Stimulated activated memory B cell treated with anti-CD40 and anti-IgM and Interleukin-4, amounts not matched to agents 10 μg/mL and 1 μg/mL and 100 μg/mL, for 72 hours (primary cell): ENCODE measurements around the gene KRT83.
"Not testable (repeated sequence)": the region's sequence is repeated elsewhere in the genome, so short reads cannot be mapped to it uniquely, and the experiment has no call there.

Experiments used
- ATAC-seq: fragments of 150-1000 bp; cut with Tn5 transposase; 2 replicates; pipeline ENCODE4 v1.10.0; 2021
- H3K27ac Mint-ChIP-seq: one replicate; pipeline ENCODE4 v1.8.0; 2022; ENCODE audit warnings: mild to moderate bottlenecking, mixed read lengths
- H3K27me3 Mint-ChIP-seq: one replicate; pipeline ENCODE4 v1.8.0; 2022; ENCODE audit warnings: mixed read lengths
- H3K36me3 Mint-ChIP-seq: one replicate; pipeline ENCODE4 v1.8.0; 2022; ENCODE audit warnings: mixed read lengths
- H3K4me1 Mint-ChIP-seq: one replicate; pipeline ENCODE4 v1.8.0; 2022; ENCODE audit warnings: mixed read lengths
- H3K4me3 Mint-ChIP-seq: one replicate; pipeline ENCODE4 v1.8.0; 2022; ENCODE audit warnings: mild to moderate bottlenecking, moderate library complexity, mixed read lengths
- H3K9me3 Mint-ChIP-seq: one replicate; pipeline ENCODE4 v1.8.0; 2022; ENCODE audit warnings: mixed read lengths

Gene KRT83

GRCh38 chr12:52346593-52346992 lies 25.4 kb upstream of the KRT83 start:
- no peak overlapping the region for H3K4me3 Mint-ChIP-seq
- H3K27ac Mint-ChIP-seq: no peak overlapping the region
- H3K27me3 Mint-ChIP-seq: peaks cover 34% of the 10 kb centered on the region
- peaks cover 2% of the 10 kb centered on the region for H3K4me1 Mint-ChIP-seq
- no peak for ATAC-seq
- H3K9me3 Mint-ChIP-seq: no peaks in the 10 kb centered on the region
- H3K36me3 Mint-ChIP-seq: no peaks in the 10 kb centered on the region

DNA sequence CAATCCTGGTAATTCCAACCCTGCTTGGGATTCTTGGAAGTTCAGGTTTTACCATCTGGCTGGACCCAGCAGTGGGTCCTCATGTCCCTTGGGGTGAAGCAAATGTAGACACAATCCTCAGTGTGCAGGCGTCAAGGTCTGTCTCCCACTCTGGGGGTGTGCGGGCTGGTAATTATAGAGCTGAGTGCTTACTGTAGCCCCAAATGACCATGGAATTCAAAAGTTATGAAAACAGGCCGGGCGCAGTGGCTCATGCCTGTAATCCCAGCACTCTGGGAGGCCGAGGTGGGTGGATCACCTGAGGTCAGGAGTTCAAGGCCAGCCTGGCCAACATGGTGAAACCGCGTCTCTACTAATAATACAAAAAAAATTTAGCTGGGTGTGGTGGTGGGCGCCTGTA lies 23.8 kb upstream of the KRT83 start:
- not testable (repeated sequence) for H3K36me3 Mint-ChIP-seq

DNA sequence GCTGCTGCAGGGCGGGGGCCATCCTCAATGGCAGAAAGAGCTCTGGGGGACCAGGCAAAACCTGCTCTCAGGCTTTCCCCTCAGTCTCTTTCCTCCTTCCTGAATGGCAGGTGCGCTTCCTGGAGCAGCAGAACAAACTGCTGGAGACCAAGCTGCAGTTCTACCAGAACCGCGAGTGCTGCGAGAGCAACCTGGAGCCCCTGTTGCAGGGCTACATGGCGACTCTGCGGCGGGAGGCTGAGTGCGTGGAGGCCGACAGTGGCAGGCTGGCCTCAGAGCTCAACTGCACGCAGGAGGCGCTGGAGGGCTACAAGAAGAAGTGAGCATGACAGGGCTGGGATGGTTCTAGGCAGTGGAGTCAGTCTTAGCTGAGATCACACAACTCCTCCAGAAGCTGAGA lies 22.9 kb upstream of the KRT83 start:
- H3K9me3 Mint-ChIP-seq: no peaks in the 10 kb centered on the region

More for the DNA sequence above, 23.8 kb upstream of the KRT83 start:
- not testable (repeated sequence) for H3K9me3 Mint-ChIP-seq, H3K27ac Mint-ChIP-seq, H3K4me1 Mint-ChIP-seq, ATAC-seq, H3K4me3 Mint-ChIP-seq
- peaks cover 37% of the 10 kb centered on the region for H3K27me3 Mint-ChIP-seq

DNA sequence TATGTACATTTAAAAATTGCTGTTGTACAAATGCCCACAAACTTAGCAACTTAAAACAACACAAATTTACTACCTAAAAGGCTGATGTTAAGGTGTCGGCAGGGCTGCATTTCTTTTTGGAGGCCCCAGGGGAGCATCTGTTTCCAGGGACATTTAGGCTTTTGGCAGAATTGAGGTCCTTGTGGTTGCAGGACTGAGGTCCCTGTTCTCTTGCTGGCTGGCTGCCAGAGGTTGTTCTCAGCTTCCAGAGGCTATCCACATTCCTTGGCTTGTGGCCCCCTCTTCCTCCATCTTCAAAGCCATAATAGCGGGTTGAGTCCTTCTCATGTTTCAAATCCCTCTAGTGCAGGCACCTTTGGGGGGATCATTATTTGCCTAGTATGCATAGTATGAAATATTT lies 22.4 kb upstream of the KRT83 start:
- ATAC-seq: no peak
- peaks cover 50% of the 10 kb centered on the region for H3K27me3 Mint-ChIP-seq
- H3K4me1 Mint-ChIP-seq: no peaks in the 10 kb centered on the region
- no peak overlapping the region for H3K27ac Mint-ChIP-seq
- H3K4me3 Mint-ChIP-seq: no peak overlapping the region
- no peaks in the 10 kb centered on the region for H3K9me3 Mint-ChIP-seq
- no peaks in the 10 kb centered on the region for H3K36me3 Mint-ChIP-seq

More for the DNA sequence above, 22.9 kb upstream of the KRT83 start:
- Mint-ChIP-seq H3K36me3 (no peaks in the 10 kb centered on the region), H3K27me3 (peaks cover 45% of the 10 kb centered on the region), H3K4me1 (no peaks in the 10 kb centered on the region), H3K27ac (no peak overlapping the region), H3K4me3 (no peak overlapping the region)
- ATAC-seq: no peak

- peaks cover 52% of the 10 kb centered on the region for H3K27me3 Mint-ChIP-seq
Observed at GRCh38 chr12:52342781-52343490, 21.7 kb upstream of the KRT83 start.

DNA sequence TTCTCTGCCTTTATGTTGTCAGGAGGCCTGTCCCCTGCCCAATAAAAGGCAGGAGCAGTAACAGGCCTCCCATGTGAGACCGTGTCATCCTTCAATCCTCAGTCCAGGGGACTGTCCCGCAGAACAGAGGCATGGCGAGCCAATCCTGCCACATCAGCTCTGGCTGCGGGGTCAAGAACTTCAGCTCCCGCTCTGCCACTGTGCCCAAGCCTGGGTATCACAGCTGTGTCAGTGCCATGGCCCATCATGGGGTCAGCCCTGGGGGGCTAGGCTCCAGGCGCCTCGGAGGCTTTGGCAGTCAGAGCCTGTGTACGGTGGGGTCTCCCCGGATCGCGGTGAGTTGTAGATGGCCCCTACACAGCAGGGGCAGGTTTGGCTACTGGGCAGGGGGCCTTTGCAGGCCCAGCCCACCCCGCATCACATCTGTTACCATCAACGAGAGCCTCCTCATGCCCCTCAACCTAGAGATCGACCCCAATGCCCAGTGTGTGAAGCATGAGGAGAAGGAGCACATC lies 19.9 kb upstream of the KRT83 start:
- H3K4me1 Mint-ChIP-seq: no peaks in the 10 kb centered on the region
- peaks cover 5% of the 10 kb centered on the region for H3K9me3 Mint-ChIP-seq
- ATAC-seq: peak; percentile 9
- no peaks in the 10 kb centered on the region for H3K36me3 Mint-ChIP-seq
- peaks cover 52% of the 10 kb centered on the region for H3K27me3 Mint-ChIP-seq
- no peak overlapping the region for H3K27ac Mint-ChIP-seq
- H3K4me3 Mint-ChIP-seq: no peak overlapping the region

More at GRCh38 chr12:52342781-52343490, 21.7 kb upstream of the KRT83 start:
- H3K4me1 Mint-ChIP-seq: no peaks in the 10 kb centered on the region
- H3K27ac Mint-ChIP-seq: no peak overlapping the region
- no peaks in the 10 kb centered on the region for H3K9me3 Mint-ChIP-seq
- H3K4me3 Mint-ChIP-seq: no peak overlapping the region
- no peak for ATAC-seq
- H3K36me3 Mint-ChIP-seq: no peaks in the 10 kb centered on the region

- H3K27ac Mint-ChIP-seq: no peak overlapping the region
- H3K4me3 Mint-ChIP-seq: no peak overlapping the region
- H3K36me3 Mint-ChIP-seq: no peaks in the 10 kb centered on the region
- peaks cover 47% of the 10 kb centered on the region for H3K27me3 Mint-ChIP-seq
- H3K4me1 Mint-ChIP-seq: no peaks in the 10 kb centered on the region
- H3K9me3 Mint-ChIP-seq: peaks cover 5% of the 10 kb centered on the region
- no peak for ATAC-seq
Observed at GRCh38 chr12:52338241-52338960, 17.2 kb upstream of the KRT83 start.

DNA sequence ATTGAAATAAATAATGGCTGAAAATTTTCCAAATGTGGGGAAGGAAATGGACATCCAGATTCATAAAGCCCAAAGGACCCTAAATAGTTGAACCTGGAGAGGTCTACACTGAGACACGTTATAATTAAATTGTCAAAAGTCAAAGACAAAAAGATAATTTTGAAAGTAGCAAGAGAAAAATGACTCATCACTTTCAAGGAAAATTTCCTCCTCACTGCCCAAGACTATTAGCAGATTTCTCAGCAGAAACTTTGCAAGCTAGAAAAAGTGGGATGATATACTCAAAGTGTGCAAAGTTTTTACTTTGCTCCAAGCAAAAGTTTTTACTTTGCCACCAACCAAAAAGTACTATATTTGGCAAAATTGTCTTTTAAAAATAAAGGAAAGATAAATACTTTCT lies 15.9 kb upstream of the KRT83 start:
- Mint-ChIP-seq H3K4me3 (no peak overlapping the region), H3K9me3 (peaks cover 5% of the 10 kb centered on the region), H3K4me1 (no peaks in the 10 kb centered on the region), H3K27me3 (peaks cover 41% of the 10 kb centered on the region), H3K27ac (no peak overlapping the region), H3K36me3 (no peaks in the 10 kb centered on the region)
- no peak for ATAC-seq

- Mint-ChIP-seq H3K9me3 (peaks cover 5% of the 10 kb centered on the region), H3K4me1 (no peaks in the 10 kb centered on the region), H3K4me3 (no peak overlapping the region), H3K27ac (no peak overlapping the region), H3K27me3 (peaks cover 37% of the 10 kb centered on the region), H3K36me3 (no peaks in the 10 kb centered on the region)
- no peak for ATAC-seq
Observed at GRCh38 chr12:52336641-52337040, 15.4 kb upstream of the KRT83 start.

GRCh38 chr12:52335598-52336262 lies 14.5 kb upstream of the KRT83 start:
- Mint-ChIP-seq H3K27ac (no peak overlapping the region), H3K4me3 (no peak overlapping the region), H3K9me3 (peaks cover 5% of the 10 kb centered on the region), H3K27me3 (peaks cover 34% of the 10 kb centered on the region), H3K36me3 (no peaks in the 10 kb centered on the region), H3K4me1 (no peaks in the 10 kb centered on the region)
- ATAC-seq: no peak

DNA sequence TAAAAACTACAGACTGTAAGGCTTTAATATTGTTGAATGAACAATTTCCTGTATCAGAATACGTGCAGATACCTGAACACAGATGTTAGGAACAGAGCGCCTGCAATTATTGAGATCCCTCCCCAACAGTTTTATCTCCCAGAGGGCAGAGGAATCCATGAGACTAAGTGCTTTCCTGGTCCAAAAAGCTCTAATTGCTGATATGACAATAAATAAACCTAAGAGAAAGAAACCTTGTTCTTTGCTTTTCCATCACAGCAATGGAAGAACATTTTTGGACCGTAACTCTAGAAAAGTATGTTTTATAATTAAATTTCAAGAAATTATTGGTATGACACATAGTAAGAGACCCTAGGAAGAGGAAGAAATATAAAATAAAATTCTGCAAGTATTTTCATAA lies 13.0 kb upstream of the KRT83 start:
- ATAC-seq: no peak
- Mint-ChIP-seq H3K4me3 (no peak overlapping the region), H3K4me1 (no peaks in the 10 kb centered on the region), H3K36me3 (no peaks in the 10 kb centered on the region), H3K27ac (no peak overlapping the region), H3K27me3 (peaks cover 32% of the 10 kb centered on the region), H3K9me3 (peaks cover 5% of the 10 kb centered on the region)

GRCh38 chr12:52333321-52333720 lies 12.1 kb upstream of the KRT83 start:
- Mint-ChIP-seq H3K27ac (no peak overlapping the region), H3K4me3 (no peak overlapping the region), H3K9me3 (peaks cover 5% of the 10 kb centered on the region), H3K36me3 (no peaks in the 10 kb centered on the region), H3K27me3 (peaks cover 28% of the 10 kb centered on the region), H3K4me1 (no peaks in the 10 kb centered on the region)
- no peak for ATAC-seq

DNA sequence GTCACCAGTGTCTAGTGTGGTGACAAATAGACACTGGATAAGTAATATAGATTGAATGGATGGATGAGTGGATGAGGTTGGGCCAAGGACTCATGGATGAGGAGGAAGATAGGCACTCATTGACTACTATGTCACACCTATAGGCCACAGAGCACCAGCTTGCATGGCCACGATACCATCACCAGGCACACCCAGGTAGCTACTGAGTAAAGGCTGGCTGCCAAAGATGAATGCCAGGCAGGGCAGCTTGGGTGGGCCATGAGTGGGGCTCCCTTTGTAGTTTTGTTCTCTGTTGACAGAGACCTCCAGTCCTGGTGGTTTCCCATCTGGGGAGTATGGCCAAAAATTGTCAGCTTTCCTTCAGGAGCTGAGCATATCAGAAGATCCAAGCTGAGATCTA lies 11.2 kb upstream of the KRT83 start:
- Mint-ChIP-seq H3K9me3 (peaks cover 5% of the 10 kb centered on the region), H3K4me1 (peaks cover 4% of the 10 kb centered on the region), H3K4me3 (no peak overlapping the region), H3K36me3 (no peaks in the 10 kb centered on the region), H3K27ac (no peak overlapping the region), H3K27me3 (peaks cover 19% of the 10 kb centered on the region)
- ATAC-seq: no peak

- Mint-ChIP-seq H3K27me3 (peaks cover 19% of the 10 kb centered on the region), H3K36me3 (no peaks in the 10 kb centered on the region)
Observed at GRCh38 chr12:52331833-52332232, 10.6 kb upstream of the KRT83 start.

GRCh38 chr12:52331039-52331438 lies 9.8 kb upstream of the KRT83 start:
- Mint-ChIP-seq H3K27me3 (peaks cover 19% of the 10 kb centered on the region), H3K27ac (no peak overlapping the region), H3K4me3 (no peak overlapping the region), H3K4me1 (peaks cover 10% of the 10 kb centered on the region), H3K9me3 (no peaks in the 10 kb centered on the region), H3K36me3 (no peaks in the 10 kb centered on the region)
- ATAC-seq: no peak

More at GRCh38 chr12:52331833-52332232, 10.6 kb upstream of the KRT83 start:
- no peak overlapping the region for H3K27ac Mint-ChIP-seq
- no peak for ATAC-seq
- H3K4me3 Mint-ChIP-seq: no peak overlapping the region
- peaks cover 5% of the 10 kb centered on the region for H3K9me3 Mint-ChIP-seq
- H3K4me1 Mint-ChIP-seq: peaks cover 10% of the 10 kb centered on the region
